HG03354 (cell line): ENCODE measurements around the gene ECHS1.

Source experiments
- ATAC-seq: cut with Tn5 transposase; IDR thresholded peaks from one replicate; pipeline ENCODE4 v1.9.1; 2021; ENCODE audit warnings: mild to moderate bottlenecking; ENCODE audit not compliant: unreplicated experiment, poor library complexity, severe bottlenecking

Gene ECHS1

GRCh38 chr10:133361773-133362441, 11.2 kb downstream of the ECHS1 start:
- no peak for ATAC-seq

DNA sequence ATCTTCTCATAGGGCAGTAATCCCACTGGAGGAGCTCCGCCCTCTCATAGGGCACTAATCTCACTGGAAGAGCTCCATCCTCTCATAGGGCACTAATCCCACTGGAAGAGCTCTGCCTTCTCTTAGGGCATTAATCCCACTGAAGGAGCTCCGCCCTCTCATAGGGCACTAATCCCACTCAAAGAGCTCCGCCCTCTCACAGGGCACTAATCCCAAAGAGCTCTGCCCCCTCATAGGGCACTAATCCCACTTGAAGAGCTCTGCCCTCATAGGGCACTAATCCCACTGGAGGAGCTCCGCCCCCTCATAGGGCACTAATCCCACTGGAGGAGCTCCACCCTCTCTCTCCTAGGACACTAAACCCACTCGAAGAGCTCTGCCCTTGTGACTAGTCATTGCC, 11.9 kb downstream of the ECHS1 start:
- ATAC-seq, result no peak

GRCh38 chr10:133359972-133360610, 13.1 kb downstream of the ECHS1 start:
- no peak for ATAC-seq

- no peak for ATAC-seq
Measured at GRCh38 chr10:133359554-133359971, 13.6 kb downstream of the ECHS1 start.

DNA sequence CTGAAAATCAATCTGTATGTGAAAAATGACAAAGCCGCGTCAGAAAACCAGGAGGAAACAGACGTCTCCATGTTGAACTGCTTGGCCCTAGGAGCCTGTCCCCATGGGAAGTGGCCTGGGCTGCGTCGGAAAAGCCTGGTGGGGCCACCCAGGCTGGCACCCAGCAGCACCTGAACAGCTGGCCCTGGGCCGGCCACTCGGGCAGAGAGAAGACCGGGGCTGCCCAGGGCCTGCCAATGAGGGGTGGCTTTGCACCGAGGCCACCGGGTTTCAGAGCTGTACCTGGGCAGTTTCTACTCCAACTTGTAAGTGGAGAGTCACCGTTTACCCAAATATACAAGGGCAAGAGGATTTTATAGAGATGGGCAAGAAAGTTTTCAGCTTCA, 14.2 kb downstream of the ECHS1 start:
- no peak for ATAC-seq

DNA sequence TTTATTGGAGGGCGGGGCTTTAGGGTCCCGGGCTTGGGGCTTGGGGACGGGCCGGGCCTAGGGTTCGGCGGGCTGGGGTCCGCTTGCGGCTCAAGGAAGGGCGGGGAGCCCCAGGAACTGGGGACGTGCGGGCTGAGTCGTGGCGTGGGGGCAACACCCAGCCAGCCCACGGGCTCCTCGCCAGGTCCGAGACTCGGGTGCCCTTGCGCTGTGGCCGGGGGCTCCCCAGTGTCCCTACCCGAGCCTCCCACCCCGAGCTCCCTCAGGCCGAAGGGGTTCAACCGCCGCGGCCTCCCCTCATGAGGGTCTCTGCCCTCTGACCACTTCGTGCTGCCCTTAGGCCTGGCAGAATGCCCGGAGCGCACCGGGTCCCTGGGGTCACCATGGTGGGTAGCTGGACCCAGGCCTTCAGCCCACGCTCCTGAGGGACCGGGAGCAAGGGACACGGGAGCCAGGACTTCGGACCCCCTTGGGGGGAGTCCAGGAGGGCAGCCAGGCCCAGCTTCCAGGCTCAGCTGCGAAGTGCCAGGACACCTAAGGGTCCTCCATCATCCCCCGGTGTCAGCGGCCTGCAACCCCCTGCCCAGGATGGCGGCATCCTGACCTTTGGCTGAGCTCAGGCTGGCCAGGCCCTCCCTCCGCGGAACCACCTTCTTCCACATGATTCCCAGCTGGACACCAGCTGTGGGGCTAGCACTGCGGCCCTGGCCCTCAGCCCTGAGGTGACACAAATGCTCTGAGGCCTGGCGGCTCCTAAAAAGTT, 14.8 kb downstream of the ECHS1 start:
- no peak for ATAC-seq

GRCh38 chr10:133357285-133358161, 15.6 kb downstream of the ECHS1 start, which contains the start of gene FUOM:
FUOM (minus strand) TSS chr10:133358019; CDS start chr10:133358007, 12 bp downstream.
- ATAC-seq, result peak; percentile 75

GRCh38 chr10:133356549-133357284, 16.4 kb downstream of the ECHS1 start:
- ATAC-seq, result no peak

DNA sequence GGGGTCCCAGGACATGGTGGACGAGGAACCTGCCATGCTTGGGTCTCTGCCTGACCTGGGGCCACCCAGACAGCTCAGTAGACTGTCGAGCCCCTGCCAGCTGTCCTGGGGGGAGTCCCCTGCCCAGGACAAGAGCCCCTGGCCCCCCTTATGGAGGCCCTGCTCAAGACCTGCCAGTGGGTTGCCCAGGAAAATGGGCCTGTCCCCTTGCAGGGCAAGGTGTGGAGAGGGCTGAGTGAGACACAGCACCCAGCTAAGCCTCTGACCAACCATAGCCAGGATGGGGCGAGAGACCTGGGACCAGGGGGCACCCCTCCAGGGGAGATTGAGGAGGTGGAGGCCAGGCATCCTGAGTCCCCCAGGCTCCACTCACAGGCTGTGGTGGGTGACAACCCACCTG, 17.2 kb downstream of the ECHS1 start:
- ATAC-seq, result no peak

- ATAC-seq, result no peak
Measured at GRCh38 chr10:133355266-133355665, 17.9 kb downstream of the ECHS1 start.

GRCh38 chr10:133354672-133355240, 18.4 kb downstream of the ECHS1 start:
- ATAC-seq, result no peak

GRCh38 chr10:133353988-133354605, 19.1 kb downstream of the ECHS1 start:
- ATAC-seq, result no peak

DNA sequence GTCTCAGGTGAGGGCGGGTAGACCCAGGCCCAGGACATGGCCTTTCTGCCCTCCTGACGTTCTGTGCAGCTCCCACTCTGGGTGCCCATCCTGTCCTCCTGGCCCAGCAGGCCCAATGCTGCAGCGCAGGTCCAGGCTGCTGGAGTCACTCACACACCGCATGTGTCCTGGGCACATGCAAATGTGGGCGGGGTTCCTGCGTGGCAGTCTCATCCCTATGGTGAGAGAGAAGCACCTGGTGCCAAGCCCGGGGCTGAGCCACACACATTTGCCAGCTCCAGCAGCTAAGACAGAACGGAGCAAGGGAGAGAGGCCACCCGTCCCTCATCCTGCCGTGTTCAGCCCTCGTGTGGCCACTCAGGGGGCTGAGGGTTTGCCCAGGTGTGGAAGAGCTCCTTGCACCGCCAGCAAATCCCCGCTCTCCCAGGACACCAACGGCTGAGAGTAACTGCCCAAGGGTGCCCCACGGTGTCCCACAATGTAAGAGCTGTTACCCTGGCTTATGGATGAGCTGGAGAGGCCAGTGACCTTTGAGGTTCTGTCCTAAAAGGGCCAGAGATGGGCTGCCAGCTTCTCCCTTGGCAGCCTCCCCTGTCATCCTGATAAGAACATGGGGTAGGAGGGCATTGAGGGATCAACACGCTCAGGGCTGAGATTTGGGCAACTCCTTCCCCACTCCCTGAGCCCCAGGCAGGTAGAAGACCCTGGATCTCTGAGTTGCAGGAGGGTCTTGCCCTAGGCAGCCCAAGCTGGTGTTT, 19.8 kb downstream of the ECHS1 start:
- no peak for ATAC-seq

- ATAC-seq, result no peak
Measured at GRCh38 chr10:133351408-133352318, 21.5 kb downstream of the ECHS1 start.

GRCh38 chr10:133350950-133351329, 22.2 kb downstream of the ECHS1 start:
- no peak for ATAC-seq

GRCh38 chr10:133350283-133350949, 22.7 kb downstream of the ECHS1 start:
- ATAC-seq, result no peak
